HepG2 (cell line): ENCODE measurements around the gene MRM2. TPM values are rescaled to one million over a fixed set of nuclear protein-coding genes. Genes with fewer than 3 reads are reported as not detected.

Source experiments
- CBX1 ChIP-seq: IDR thresholded peaks from one replicate; pipeline ENCODE4 v1.6.1; 2016; ENCODE audit warnings: antibody characterized with exemption, low read depth
- HES4 ChIP-seq: sonication (generic); formaldehyde crosslinking; IDR thresholded peaks from 2 replicates; pipeline ENCODE4 v1.9.0; 2021; ENCODE audit warnings: mild to moderate bottlenecking, missing genetic modification reagents, borderline replicate concordance
- HIVEP1 ChIP-seq: sonication (generic); formaldehyde crosslinking; IDR thresholded peaks from 2 replicates; pipeline ENCODE4 v1.4.0; 2020; ENCODE audit warnings: mild to moderate bottlenecking, missing genetic modification reagents
- ISL2 ChIP-seq: sonication (generic); formaldehyde crosslinking; IDR thresholded peaks from 2 replicates; pipeline ENCODE4 v1.5.0; 2020; ENCODE audit warnings: missing genetic modification reagents
- NONO ChIP-seq, 2 experiments: fragments of 450-650 bp in 1 of 2; sonication (generic) in 1 of 2; formaldehyde crosslinking in 1 of 2; IDR thresholded peaks in 1 of 2; conservative IDR thresholded peaks in 1 of 2; 2 replicates each; pipeline versions ENCODE4 v1.6.1 to v1.8.0; 2017 to 2022; ENCODE audit warnings: mild to moderate bottlenecking in 1 of 2, missing genetic modification reagents in 1 of 2, moderate library complexity in 1 of 2
- PAWR ChIP-seq: sonication (generic); formaldehyde crosslinking; IDR thresholded peaks from 2 replicates; pipeline ENCODE4 v1.4.0; 2020; ENCODE audit warnings: missing genetic modification reagents, mild to moderate bottlenecking, borderline replicate concordance
- ZMYM2 ChIP-seq: sonication (generic); formaldehyde crosslinking; IDR thresholded peaks from 2 replicates; pipeline ENCODE4 v1.8.0; 2022; ENCODE audit warnings: mild to moderate bottlenecking, missing genetic modification reagents
- ZNF343 ChIP-seq: sonication (generic); formaldehyde crosslinking; IDR thresholded peaks from 2 replicates; pipeline ENCODE4 v1.4.0; 2020; ENCODE audit warnings: mild to moderate bottlenecking, missing genetic modification reagents
- ZNF44 ChIP-seq: sonication (generic); formaldehyde crosslinking; IDR thresholded peaks from 2 replicates; pipeline ENCODE4 v1.5.1; 2020; ENCODE audit warnings: mild to moderate bottlenecking, missing genetic modification reagents
- ZNF766 ChIP-seq: sonication (generic); formaldehyde crosslinking; IDR thresholded peaks from 2 replicates; pipeline ENCODE4 v1.5.0; 2020; ENCODE audit warnings: missing genetic modification reagents, borderline replicate concordance
- polyA plus RNA-seq, 8 experiments: library from polyadenylated mRNA; depleted of rRNA in 3 of 8; stranded (reverse) in 7 of 8; unstranded in 1 of 8; fragments of >200 nt; fragmentation: Illumina TruSeq in 4 of 8; extraction: Trizol in 4 of 8; gene quantifications; 2 replicates each; pipeline versions ENCODE4 v1.2.1 to v1.2.3, GENCODE V29; 2011 to 2016; ENCODE audit warnings: low read depth in 4 of 8, missing spikeins in 1 of 8, mixed read lengths in 1 of 8; ENCODE audit not compliant: insufficient read depth in 1 of 8
- total RNA-seq, 5 experiments: library from RNA; depleted of rRNA; stranded (reverse); fragments of >200 nt; fragmentation: Illumina TruSeq; extraction: Trizol; gene quantifications; 2 replicates each; pipeline ENCODE4 v1.2.3, GENCODE V29; 2016; ENCODE audit warnings: low read depth in 1 of 5
- TF ChIP-seq, protein P1 (sequence below): sonication (generic); formaldehyde crosslinking; IDR thresholded peaks from 2 replicates; pipeline ENCODE4 v1.8.1; 2023; ENCODE audit warnings: missing genetic modification reagents, inconsistent platforms, borderline replicate concordance
- TF ChIP-seq, protein P2 (sequence below): sonication (generic); formaldehyde crosslinking; IDR thresholded peaks from 2 replicates; pipeline ENCODE4 v1.9.0; 2021; ENCODE audit warnings: missing genetic modification reagents, borderline replicate concordance
- TF ChIP-seq, protein P3 (sequence below): sonication (generic); formaldehyde crosslinking; IDR thresholded peaks from 2 replicates; pipeline ENCODE4 v1.4.0; 2020; ENCODE audit warnings: low read depth, mild to moderate bottlenecking, missing genetic modification reagents
- TF ChIP-seq, protein P4 (sequence below): IDR thresholded peaks from 2 replicates; pipeline ENCODE4 v1.6.1; 2016; ENCODE audit warnings: missing compliant biosample characterization, missing genetic modification reagents, borderline replicate concordance
- TF ChIP-seq, protein P5 (sequence below): IDR thresholded peaks from 2 replicates; pipeline ENCODE4 v1.6.1; 2012; ENCODE audit warnings: inconsistent platforms
- TF ChIP-seq, protein P6 (sequence below): sonication (generic); formaldehyde crosslinking; IDR thresholded peaks from 2 replicates; pipeline ENCODE4 v1.4.0; 2020; ENCODE audit warnings: missing genetic modification reagents, borderline replicate concordance

The MRM2 gene
- total and polyA plus RNA-seq, 2 of the 13 experiments (the other 11 are each of a cell fraction or from before 2014, with no cell fraction given): 13.2 to 34.2 TPM

DNA sequence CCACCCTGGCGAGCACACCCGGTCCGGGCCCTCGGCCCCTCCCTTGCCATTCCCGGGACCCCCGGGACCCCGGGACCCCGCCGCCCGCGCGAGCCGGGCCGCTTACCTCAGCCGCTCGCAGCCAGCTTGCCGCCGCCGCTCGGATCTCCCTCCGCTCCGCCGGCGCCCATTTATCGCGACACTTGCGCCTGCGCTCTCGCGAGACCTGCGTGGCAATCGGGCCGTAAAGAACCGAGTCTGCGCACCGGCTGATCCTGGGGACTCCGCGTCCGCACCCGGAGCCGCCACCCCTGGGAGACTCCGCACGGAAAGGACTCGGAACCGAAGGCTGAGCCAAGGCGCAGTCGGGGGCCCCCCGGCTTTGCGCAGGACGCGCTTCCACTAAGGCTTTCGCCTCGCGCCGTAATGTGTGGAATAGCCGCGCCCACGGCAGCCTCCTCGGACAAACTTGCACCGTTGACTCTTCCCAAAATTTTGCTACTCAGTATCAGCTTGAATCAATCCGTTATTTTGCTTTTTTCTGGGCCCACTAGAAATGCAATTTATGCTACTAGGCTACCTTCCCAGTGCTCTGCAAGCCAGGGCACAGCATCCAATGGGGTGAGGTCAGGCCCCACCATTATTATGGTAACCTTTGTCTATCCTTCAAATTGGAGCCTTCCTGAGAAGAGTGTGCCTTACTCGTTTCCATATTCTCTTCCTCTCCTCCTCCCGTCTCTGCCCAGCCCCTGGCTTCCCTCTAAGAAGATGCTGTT is 9.1 kb downstream of the MRM2 start, which contains the start of gene MAD1L1 (continued):
- TF ChIP-seq ZNF766 (CRISPR knock-in tag) (0 out of 2 replicates have a peak, but pooled peaks have one; percentile 41), ZNF343 (CRISPR knock-in tag) (peak; percentile 64; the same call in 1 of the 2 replicates), NONO (IDR thresholded peaks at IDR 0.05) (no peak), NONO (CRISPR knock-in tag; conservative IDR thresholded peaks at IDR 0.05) (peak; percentile 75), PAWR (0 out of 2 replicates have a peak, but pooled peaks have one; percentile 70), ZMYM2 (CRISPR knock-in tag) (no peak), HES4 (no peak), ZNF44 (CRISPR knock-in tag) (no peak; the same call in 1 of the 2 replicates), CBX1 (peak; percentile 37), ISL2 (peak; percentile 69), HIVEP1 (peak; percentile 70)
- TF ChIP-seq, protein P1, sequence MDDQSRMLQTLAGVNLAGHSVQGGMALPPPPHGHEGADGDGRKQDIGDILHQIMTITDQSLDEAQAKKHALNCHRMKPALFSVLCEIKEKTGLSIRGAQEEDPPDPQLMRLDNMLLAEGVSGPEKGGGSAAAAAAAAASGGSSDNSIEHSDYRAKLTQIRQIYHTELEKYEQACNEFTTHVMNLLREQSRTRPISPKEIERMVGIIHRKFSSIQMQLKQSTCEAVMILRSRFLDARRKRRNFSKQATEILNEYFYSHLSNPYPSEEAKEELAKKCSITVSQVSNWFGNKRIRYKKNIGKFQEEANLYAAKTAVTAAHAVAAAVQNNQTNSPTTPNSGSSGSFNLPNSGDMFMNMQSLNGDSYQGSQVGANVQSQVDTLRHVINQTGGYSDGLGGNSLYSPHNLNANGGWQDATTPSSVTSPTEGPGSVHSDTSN (CRISPR knock-in tag): no peak
- TF ChIP-seq, protein P2, sequence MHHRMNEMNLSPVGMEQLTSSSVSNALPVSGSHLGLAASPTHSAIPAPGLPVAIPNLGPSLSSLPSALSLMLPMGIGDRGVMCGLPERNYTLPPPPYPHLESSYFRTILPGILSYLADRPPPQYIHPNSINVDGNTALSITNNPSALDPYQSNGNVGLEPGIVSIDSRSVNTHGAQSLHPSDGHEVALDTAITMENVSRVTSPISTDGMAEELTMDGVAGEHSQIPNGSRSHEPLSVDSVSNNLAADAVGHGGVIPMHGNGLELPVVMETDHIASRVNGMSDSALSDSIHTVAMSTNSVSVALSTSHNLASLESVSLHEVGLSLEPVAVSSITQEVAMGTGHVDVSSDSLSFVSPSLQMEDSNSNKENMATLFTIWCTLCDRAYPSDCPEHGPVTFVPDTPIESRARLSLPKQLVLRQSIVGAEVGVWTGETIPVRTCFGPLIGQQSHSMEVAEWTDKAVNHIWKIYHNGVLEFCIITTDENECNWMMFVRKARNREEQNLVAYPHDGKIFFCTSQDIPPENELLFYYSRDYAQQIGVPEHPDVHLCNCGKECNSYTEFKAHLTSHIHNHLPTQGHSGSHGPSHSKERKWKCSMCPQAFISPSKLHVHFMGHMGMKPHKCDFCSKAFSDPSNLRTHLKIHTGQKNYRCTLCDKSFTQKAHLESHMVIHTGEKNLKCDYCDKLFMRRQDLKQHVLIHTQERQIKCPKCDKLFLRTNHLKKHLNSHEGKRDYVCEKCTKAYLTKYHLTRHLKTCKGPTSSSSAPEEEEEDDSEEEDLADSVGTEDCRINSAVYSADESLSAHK: no peak
- TF ChIP-seq, protein P3, sequence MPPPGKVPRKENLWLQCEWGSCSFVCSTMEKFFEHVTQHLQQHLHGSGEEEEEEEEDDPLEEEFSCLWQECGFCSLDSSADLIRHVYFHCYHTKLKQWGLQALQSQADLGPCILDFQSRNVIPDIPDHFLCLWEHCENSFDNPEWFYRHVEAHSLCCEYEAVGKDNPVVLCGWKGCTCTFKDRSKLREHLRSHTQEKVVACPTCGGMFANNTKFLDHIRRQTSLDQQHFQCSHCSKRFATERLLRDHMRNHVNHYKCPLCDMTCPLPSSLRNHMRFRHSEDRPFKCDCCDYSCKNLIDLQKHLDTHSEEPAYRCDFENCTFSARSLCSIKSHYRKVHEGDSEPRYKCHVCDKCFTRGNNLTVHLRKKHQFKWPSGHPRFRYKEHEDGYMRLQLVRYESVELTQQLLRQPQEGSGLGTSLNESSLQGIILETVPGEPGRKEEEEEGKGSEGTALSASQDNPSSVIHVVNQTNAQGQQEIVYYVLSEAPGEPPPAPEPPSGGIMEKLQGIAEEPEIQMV (CRISPR knock-in tag): peak; percentile 98
- TF ChIP-seq, protein P4, sequence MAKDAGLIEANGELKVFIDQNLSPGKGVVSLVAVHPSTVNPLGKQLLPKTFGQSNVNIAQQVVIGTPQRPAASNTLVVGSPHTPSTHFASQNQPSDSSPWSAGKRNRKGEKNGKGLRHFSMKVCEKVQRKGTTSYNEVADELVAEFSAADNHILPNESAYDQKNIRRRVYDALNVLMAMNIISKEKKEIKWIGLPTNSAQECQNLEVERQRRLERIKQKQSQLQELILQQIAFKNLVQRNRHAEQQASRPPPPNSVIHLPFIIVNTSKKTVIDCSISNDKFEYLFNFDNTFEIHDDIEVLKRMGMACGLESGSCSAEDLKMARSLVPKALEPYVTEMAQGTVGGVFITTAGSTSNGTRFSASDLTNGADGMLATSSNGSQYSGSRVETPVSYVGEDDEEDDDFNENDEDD (CRISPR knock-in tag): peak; percentile 71; the same call in 1 of the 2 replicates
- TF ChIP-seq, protein P5, sequence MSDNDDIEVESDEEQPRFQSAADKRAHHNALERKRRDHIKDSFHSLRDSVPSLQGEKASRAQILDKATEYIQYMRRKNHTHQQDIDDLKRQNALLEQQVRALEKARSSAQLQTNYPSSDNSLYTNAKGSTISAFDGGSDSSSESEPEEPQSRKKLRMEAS: peak; percentile 53; the same call in 1 of the 2 replicates
- TF ChIP-seq, protein P6, sequence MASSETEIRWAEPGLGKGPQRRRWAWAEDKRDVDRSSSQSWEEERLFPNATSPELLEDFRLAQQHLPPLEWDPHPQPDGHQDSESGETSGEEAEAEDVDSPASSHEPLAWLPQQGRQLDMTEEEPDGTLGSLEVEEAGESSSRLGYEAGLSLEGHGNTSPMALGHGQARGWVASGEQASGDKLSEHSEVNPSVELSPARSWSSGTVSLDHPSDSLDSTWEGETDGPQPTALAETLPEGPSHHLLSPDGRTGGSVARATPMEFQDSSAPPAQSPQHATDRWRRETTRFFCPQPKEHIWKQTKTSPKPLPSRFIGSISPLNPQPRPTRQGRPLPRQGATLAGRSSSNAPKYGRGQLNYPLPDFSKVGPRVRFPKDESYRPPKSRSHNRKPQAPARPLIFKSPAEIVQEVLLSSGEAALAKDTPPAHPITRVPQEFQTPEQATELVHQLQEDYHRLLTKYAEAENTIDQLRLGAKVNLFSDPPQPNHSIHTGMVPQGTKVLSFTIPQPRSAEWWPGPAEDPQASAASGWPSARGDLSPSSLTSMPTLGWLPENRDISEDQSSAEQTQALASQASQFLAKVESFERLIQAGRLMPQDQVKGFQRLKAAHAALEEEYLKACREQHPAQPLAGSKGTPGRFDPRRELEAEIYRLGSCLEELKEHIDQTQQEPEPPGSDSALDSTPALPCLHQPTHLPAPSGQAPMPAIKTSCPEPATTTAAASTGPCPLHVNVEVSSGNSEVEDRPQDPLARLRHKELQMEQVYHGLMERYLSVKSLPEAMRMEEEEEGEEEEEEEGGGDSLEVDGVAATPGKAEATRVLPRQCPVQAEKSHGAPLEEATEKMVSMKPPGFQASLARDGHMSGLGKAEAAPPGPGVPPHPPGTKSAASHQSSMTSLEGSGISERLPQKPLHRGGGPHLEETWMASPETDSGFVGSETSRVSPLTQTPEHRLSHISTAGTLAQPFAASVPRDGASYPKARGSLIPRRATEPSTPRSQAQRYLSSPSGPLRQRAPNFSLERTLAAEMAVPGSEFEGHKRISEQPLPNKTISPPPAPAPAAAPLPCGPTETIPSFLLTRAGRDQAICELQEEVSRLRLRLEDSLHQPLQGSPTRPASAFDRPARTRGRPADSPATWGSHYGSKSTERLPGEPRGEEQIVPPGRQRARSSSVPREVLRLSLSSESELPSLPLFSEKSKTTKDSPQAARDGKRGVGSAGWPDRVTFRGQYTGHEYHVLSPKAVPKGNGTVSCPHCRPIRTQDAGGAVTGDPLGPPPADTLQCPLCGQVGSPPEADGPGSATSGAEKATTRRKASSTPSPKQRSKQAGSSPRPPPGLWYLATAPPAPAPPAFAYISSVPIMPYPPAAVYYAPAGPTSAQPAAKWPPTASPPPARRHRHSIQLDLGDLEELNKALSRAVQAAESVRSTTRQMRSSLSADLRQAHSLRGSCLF (CRISPR knock-in tag): 0 out of 2 replicates have a peak, but pooled peaks have one; percentile 48
